Measurements from ENCODE around the gene IZUMO4. TPM values are rescaled to one million over a fixed set of nuclear protein-coding genes. Genes with fewer than 3 reads are reported as not detected.

Gene IZUMO4
- total and polyA plus RNA-seq, 8 donors: 5.2 to 42.2 (median 8.1) TPM

- Histone ChIP-seq H3K4me1 (peaks cover 48 to 66% (median 64%) of the 10 kb centered on the region in 3 donors), H3K9me3 (no peaks in the 10 kb centered on the region), H3K27me3 (no peaks in the 10 kb centered on the region), H3K36me3 (peaks cover 0 to 6% (median 5%) of the 10 kb centered on the region in 3 donors), H3K4me3 (peak overlapping the region; percentile 71 to 98 (median 92)), H3K27ac (peak overlapping the region; percentile 93 to 98 (median 97))
- peak in 4 of 6 donors; percentile 52 to 86 (median 69) for DNase-seq
- TF ChIP-seq CTCF (IDR thresholded peaks at IDR 0.05): no peak
- ATAC-seq: peak; percentile 1 to 11 (median 4)
- 12 to 15% methylated on average over 23 to 27 of the region's 27 CpGs for WGBS, 2 donors
- FAIRE-seq: no peak
- intact Hi-C loops (cut with DNase I): no loop called here
Measured at GRCh38 chr19:2048959-2049740, 47.6 kb upstream of the IZUMO4 start.

GRCh38 chr19:2049741-2050348, 46.9 kb upstream of the IZUMO4 start:
- Histone ChIP-seq H3K4me3 (peak overlapping the region; percentile 71 to 98 (median 92)), H3K27ac (peak overlapping the region; percentile 93 to 98 (median 97)), H3K4me1 (peaks cover 41 to 64% (median 57%) of the 10 kb centered on the region in 3 donors), H3K9me3 (no peaks in the 10 kb centered on the region), H3K27me3 (no peaks in the 10 kb centered on the region), H3K36me3 (peaks cover 0 to 6% (median 5%) of the 10 kb centered on the region in 3 donors)
- 0 to 1% methylated on average over 14 to 16 of the region's 16 CpGs for WGBS, 2 donors
- peak; percentile 59 to 70 (median 69) for ATAC-seq
- TF ChIP-seq CTCF (IDR thresholded peaks at IDR 0.05): no peak
- FAIRE-seq: no peak
- intact Hi-C loops (cut with DNase I): no loop called here
- DNase-seq: peak; percentile 89 to 96 (median 94)

- intact Hi-C loops (cut with DNase I): no loop called here
- FAIRE-seq (no peak), ATAC-seq (peak; percentile 1 to 13 (median 2)), DNase-seq (peak in 5 of 6 donors; percentile 47 to 90 (median 62))
- peak overlapping the region; percentile 71 to 98 (median 92) for H3K4me3 ChIP-seq
- no peaks in the 10 kb centered on the region for H3K27me3 ChIP-seq
- WGBS, 2 donors: 0 to 1% methylated on average over 25 to 49 of the region's 49 CpGs
- H3K9me3 ChIP-seq: no peaks in the 10 kb centered on the region
- H3K4me1 ChIP-seq: peaks cover 38 to 58% (median 51%) of the 10 kb centered on the region in 3 donors
- H3K36me3 ChIP-seq: peaks cover 0 to 6% (median 5%) of the 10 kb centered on the region in 3 donors
- no peak for TF ChIP-seq CTCF (IDR thresholded peaks at IDR 0.05)
- peak overlapping the region; percentile 93 to 98 (median 97) for H3K27ac ChIP-seq
Measured at GRCh38 chr19:2050349-2050990, 46.2 kb upstream of the IZUMO4 start.

GRCh38 chr19:2050991-2051772, 45.5 kb upstream of the IZUMO4 start, which contains the start of gene MKNK2:
Gene MKNK2 (minus strand): TSS chr19:2051244. CDS start chr19:2050851, 393 bp downstream.
- TF ChIP-seq CTCF (IDR thresholded peaks at IDR 0.05): peak; percentile 10 to 57 (median 30)
- ATAC-seq (peak; percentile 49 to 67 (median 60)), DNase-seq (peak; percentile 79 to 100 (median 95)), FAIRE-seq (no peak)
- Histone ChIP-seq H3K27ac (peak within 1 kb of the TSS; percentile 93 to 98 (median 97)), H3K4me1 (peaks cover 32 to 58% (median 44%) of the 10 kb centered on the region in 3 donors), H3K36me3 (peaks cover 0 to under 1% (median 0%) of the 10 kb centered on the region in 3 donors), H3K4me3 (peak within 1 kb of the TSS; percentile 71 to 98 (median 92)), H3K9me3 (no peaks in the 10 kb centered on the region), H3K27me3 (no peaks in the 10 kb centered on the region)
- WGBS, 2 donors: 2 to 3% methylated on average over 61 to 93 of the region's 93 CpGs
- intact Hi-C loops (cut with DNase I): no loop called here

Data from pancreas (tissue), 10 donors.